HepG2 (cell line): ENCODE measurements around the gene CYRIA.

ENCODE experiments used
- CTCF ChIP-seq: sonication (generic); formaldehyde crosslinking; IDR thresholded peaks from 2 replicates; pipeline ENCODE4 v1.5.0; 2020; ENCODE audit warnings: mild to moderate bottlenecking, missing genetic modification reagents, moderate library complexity
- EP300 ChIP-seq, 3 experiments: sonication (generic) in 1 of 3; formaldehyde crosslinking in 1 of 3; IDR thresholded peaks; 2 replicates each; pipeline versions ENCODE4 v1.5.1 to v1.6.1; 2011 to 2020; ENCODE audit warnings: low read depth in 2 of 3, low read length in 2 of 3, borderline replicate concordance in 1 of 3, improper control_type of control experiment in 1 of 3, mild to moderate bottlenecking in 1 of 3, missing genetic modification reagents in 1 of 3, moderate library complexity in 1 of 3
- KAT7 ChIP-seq: IDR thresholded peaks from 2 replicates; pipeline ENCODE4 v1.6.1; 2018; ENCODE audit warnings: borderline replicate concordance, missing compliant biosample characterization
- NFIC ChIP-seq: IDR thresholded peaks from 2 replicates; pipeline ENCODE4 v1.6.1; 2012; ENCODE audit warnings: mild to moderate bottlenecking, low read length, inconsistent platforms
- RBFOX2 ChIP-seq: fragments of 200-400 bp; formaldehyde crosslinking; IDR thresholded peaks from 2 replicates; pipeline ENCODE4 v1.6.1; 2017; ENCODE audit warnings: low read depth, mild to moderate bottlenecking, low read length
- SKI ChIP-seq: fragments of 450-650 bp; IDR thresholded peaks from one replicate; pipeline ENCODE4 v1.6.1; 2018; ENCODE audit warnings: mild to moderate bottlenecking; ENCODE audit not compliant: partially characterized antibody
- SOX13 ChIP-seq, 3 experiments: fragments of 450-650 bp in 1 of 3; sonication (generic) in 1 of 3; formaldehyde crosslinking in 1 of 3; IDR thresholded peaks in 2 of 3; conservative IDR thresholded peaks in 1 of 3; 2 replicates each; pipeline versions ENCODE4 v1.5.0 to v1.6.1; 2016 to 2020; ENCODE audit warnings: antibody characterized with exemption in 1 of 3, mild to moderate bottlenecking in 1 of 3, missing compliant biosample characterization in 1 of 3, missing genetic modification reagents in 1 of 3, moderate library complexity in 1 of 3
- TAF1 ChIP-seq: sonication (generic); formaldehyde crosslinking; IDR thresholded peaks from 2 replicates; pipeline ENCODE4 v1.4.0; 2020; ENCODE audit warnings: missing genetic modification reagents
- ZNF10 ChIP-seq: sonication (generic); formaldehyde crosslinking; IDR thresholded peaks from 2 replicates; pipeline ENCODE4 v1.4.0; 2020; ENCODE audit warnings: mild to moderate bottlenecking, low read depth, missing genetic modification reagents, borderline replicate concordance
- ZNF24 ChIP-seq: fragments of 450-650 bp; IDR thresholded peaks from 2 replicates; pipeline ENCODE4 v1.6.1; 2017; ENCODE audit warnings: antibody characterized with exemption, mild to moderate bottlenecking
- ZNF317 ChIP-seq: sonication (generic); formaldehyde crosslinking; IDR thresholded peaks from 2 replicates; pipeline ENCODE4 v1.5.0; 2020; ENCODE audit warnings: mild to moderate bottlenecking, missing genetic modification reagents
- ZNF646 ChIP-seq: sonication (generic); formaldehyde crosslinking; IDR thresholded peaks from 2 replicates; pipeline ENCODE4 v1.9.0; 2021; ENCODE audit warnings: mild to moderate bottlenecking, missing genetic modification reagents
- TF ChIP-seq, protein P1 (sequence below), 2 experiments: sonication (generic) in 1 of 2; formaldehyde crosslinking in 1 of 2; IDR thresholded peaks; 2 replicates each; pipeline versions ENCODE4 v1.5.1 to v1.6.1; 2011 to 2020; ENCODE audit warnings: borderline replicate concordance in 1 of 2, low read depth in 1 of 2, low read length in 1 of 2, mild to moderate bottlenecking in 1 of 2, missing genetic modification reagents in 1 of 2, moderate library complexity in 1 of 2

- TF ChIP-seq ZNF24, result no peak
- no peak for TF ChIP-seq ZNF646 (CRISPR knock-in tag)
- no peak for TF ChIP-seq ZNF10
- no peak for TF ChIP-seq CTCF (CRISPR knock-in tag)
- TF ChIP-seq, protein P1, sequence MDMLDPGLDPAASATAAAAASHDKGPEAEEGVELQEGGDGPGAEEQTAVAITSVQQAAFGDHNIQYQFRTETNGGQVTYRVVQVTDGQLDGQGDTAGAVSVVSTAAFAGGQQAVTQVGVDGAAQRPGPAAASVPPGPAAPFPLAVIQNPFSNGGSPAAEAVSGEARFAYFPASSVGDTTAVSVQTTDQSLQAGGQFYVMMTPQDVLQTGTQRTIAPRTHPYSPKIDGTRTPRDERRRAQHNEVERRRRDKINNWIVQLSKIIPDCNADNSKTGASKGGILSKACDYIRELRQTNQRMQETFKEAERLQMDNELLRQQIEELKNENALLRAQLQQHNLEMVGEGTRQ (IDR thresholded peaks at IDR 0.05; ENCODE audit: low read depth, low read length), result no peak
- TF ChIP-seq, protein P1 (CRISPR knock-in tag; IDR thresholded peaks at IDR 0.05; ENCODE audit: borderline replicate concordance), result no peak
- no peak for TF ChIP-seq KAT7 (CRISPR knock-in tag)
- TF ChIP-seq SOX13 (IDR thresholded peaks at IDR 0.05), result no peak
- no peak for TF ChIP-seq SOX13 (CRISPR knock-in tag; conservative IDR thresholded peaks at IDR 0.05 in 1 of 2, IDR thresholded peaks at IDR 0.05 in 1 of 2)
- TF ChIP-seq SKI, result no peak
- no peak for TF ChIP-seq ZNF317 (CRISPR knock-in tag)
- TF ChIP-seq NFIC, result no peak
- TF ChIP-seq EP300 (IDR thresholded peaks at IDR 0.05; ENCODE audit: low read depth in 2 of 2, low read length in 2 of 2), result no peak
- no peak for TF ChIP-seq EP300 (CRISPR knock-in tag; IDR thresholded peaks at IDR 0.05; ENCODE audit: borderline replicate concordance)
- TF ChIP-seq TAF1 (CRISPR knock-in tag), result no peak
- no peak for TF ChIP-seq RBFOX2
These were observed 21.0 kb upstream of the CYRIA start for GRCh38 chr2:16686641-16687040.
